GM18951 (cell line): ENCODE measurements around the gene TXLNB.
"Not testable (repeated sequence)": the region's sequence is repeated elsewhere in the genome, so short reads cannot be mapped to it uniquely, and the experiment has no call there.

Experiments
- POLR2A ChIP-seq: IDR thresholded peaks from 4 replicates; pipeline ENCODE4 v1.6.1; 2011; ENCODE audit warnings: mild to moderate bottlenecking; ENCODE audit not compliant: insufficient read length, insufficient read depth; ENCODE audit errors: extremely low read depth
- in situ Hi-C: fragments of 300-500 bp; cut with MboI; formaldehyde crosslinking; loops from one replicate; pipeline ENCODE4 v1.12.0; 2022; ENCODE audit warnings: low sequenced_read_pairs, mixed read lengths, inconsistent platforms; ENCODE audit not compliant: unreplicated experiment

TXLNB gene

DNA sequence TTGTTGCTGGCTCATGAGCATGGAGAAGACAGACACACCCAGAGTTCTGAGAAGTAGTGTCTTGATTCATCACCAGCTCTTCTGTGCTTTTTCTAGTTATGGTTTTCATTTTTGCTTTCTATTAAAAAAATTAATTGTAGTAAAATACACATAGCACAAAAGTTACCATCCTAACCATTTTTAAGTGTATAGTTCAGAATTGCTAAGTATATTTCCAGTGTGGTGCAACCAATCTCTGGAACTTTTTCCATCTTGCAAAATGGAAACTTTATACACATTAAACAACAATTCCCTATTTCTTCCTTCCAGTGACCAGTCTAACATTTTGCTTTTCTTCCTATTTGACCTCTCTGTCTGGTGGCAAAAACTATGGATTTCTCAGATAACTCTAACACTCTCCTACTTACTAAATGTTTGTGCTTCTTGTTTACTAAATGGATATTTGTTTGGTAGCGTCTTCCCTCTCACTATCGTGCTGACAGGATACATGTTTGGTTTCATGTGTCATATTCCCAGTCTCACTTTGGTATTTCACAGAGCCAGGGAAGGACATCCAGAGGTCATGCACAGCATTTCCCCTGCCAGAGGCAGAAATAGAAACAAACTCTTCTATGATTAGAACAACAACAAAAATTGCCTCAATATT, 40.6 kb downstream of the TXLNB start:
- no peak for TF ChIP-seq POLR2A
- in situ Hi-C loops: no loop called here

- TF ChIP-seq POLR2A: no peak
- in situ Hi-C loops: no loop called here
These were observed 41.3 kb downstream of the TXLNB start for GRCh38 chr6:139250296-139251044.

DNA sequence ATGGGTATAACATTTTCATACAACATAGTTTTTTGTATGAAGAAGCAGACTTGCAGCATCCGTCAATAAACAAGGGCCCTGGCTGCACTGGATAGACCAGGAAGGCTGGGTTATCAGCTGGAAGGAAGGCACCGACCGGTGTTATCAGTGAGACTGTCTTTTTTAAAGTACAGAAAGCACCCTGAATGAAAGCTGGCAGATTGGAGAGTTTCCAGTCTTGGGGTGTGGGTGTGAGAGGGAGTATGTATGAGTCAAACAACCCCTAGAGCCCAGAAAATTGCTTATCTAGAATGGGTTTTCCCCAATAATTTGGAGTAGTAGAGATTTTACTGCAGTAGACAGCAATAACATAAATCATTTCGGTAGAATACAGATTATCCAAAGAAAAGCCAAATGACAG, 42.4 kb downstream of the TXLNB start:
- no peak for TF ChIP-seq POLR2A
- in situ Hi-C loops: no loop called here

GRCh38 chr6:139248911-139249310, 42.9 kb downstream of the TXLNB start:
- in situ Hi-C loops: no loop called here
- no peak for TF ChIP-seq POLR2A

GRCh38 chr6:139247618-139248017, 44.2 kb downstream of the TXLNB start:
- no peak for TF ChIP-seq POLR2A
- in situ Hi-C loops: no loop called here

- no peak for TF ChIP-seq POLR2A
- in situ Hi-C loops: no loop called here
These were observed 48.3 kb downstream of the TXLNB start for GRCh38 chr6:139243536-139243935.

GRCh38 chr6:139242457-139243240, 49.1 kb downstream of the TXLNB start:
- TF ChIP-seq POLR2A: no peak
- in situ Hi-C loops: no loop called here

GRCh38 chr6:139240161-139241010, 51.4 kb downstream of the TXLNB start:
- in situ Hi-C loops: no loop called here
- no peak for TF ChIP-seq POLR2A

DNA sequence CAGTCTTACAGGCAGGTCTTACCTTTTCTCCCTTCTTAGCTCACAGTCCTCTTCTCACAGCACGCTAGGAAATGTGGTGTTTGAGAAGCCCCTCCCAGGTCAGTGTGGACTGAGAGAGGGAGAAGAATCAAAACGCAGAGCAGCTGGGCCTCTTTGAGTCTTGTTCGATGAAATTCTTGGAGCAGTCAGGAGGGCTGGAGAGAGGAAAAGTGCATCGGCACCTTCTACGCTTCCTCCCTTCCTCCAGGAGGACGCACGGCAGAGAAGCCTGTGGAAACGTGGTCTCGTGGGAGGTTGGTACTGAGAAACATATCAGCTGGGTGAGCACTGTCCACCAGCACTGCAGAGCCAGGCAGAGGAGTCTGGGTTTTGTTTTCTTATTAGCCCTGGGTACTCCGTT, 52.7 kb downstream of the TXLNB start:
- in situ Hi-C loops: no loop called here
- no peak for TF ChIP-seq POLR2A

GRCh38 chr6:139236105-139236504, 55.7 kb downstream of the TXLNB start:
- TF ChIP-seq POLR2A: no peak
- in situ Hi-C loops: no loop called here

- TF ChIP-seq POLR2A: no peak
- in situ Hi-C loops: no loop called here
These were observed 56.1 kb downstream of the TXLNB start for GRCh38 chr6:139235661-139236060.

DNA sequence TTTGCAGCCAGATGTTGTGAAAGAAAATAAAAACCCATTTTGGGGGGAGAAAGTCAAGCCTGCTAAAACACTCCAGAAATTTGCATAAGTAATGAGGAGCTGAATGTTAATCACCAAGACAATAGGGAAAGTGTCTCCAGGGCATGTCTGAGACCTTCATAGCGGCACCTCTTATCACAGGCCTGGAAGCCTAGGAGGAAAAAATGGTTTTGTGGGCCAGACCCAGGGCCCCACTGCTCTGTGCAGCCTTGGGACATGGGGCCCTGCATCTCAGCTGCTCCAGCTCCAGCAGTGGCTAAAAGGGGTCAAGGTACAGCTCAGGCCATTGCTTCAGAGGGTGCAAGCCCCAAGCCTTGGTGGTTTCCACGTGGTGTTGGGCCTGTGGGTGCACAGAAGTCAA, 57.6 kb downstream of the TXLNB start:
- in situ Hi-C loops: not testable (repeated sequence)

- TF ChIP-seq POLR2A: no peak
- in situ Hi-C loops: no loop called here
These were observed 60.6 kb downstream of the TXLNB start for GRCh38 chr6:139231206-139231605.

DNA sequence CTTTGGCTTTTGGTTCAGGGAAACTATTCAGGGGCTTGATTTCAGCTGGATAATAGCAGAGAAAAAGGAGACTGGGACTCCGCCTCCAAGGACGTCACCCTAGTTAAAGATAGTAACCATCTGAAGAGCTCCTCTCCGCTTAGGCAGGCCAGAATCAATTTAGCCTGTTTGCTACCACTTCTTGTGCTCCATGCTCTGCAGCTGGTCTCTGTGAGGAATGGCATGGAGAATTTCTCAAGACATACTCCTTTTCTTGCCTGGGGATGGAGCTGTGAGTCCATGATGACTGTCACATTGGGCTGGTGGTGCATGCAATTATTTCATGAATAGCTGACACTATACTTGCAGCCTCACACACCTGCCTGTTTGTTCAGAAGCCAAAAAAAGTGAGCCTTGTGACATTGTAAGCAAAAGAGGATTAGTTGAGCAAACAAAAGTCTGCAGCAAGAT, 61.4 kb downstream of the TXLNB start:
- no peak for TF ChIP-seq POLR2A
- in situ Hi-C loops: no loop called here

- in situ Hi-C loops: loop anchor here (10.0 kb wide), 1 partner anchor 136 kb away; no protein-coding TSS in a partner anchor
These were observed 63.4 kb downstream of the TXLNB start for GRCh38 chr6:139228387-139228786.
